CD4-positive, alpha-beta T cell treated with Interferon alpha-2 for 1 hour (primary cell): ENCODE data around the gene ATG2A.
A peak's percentile ranks its signal among the peaks of the same experiment; 100 is the strongest.

ENCODE experiments used
- DNase-seq, 2 donors: peaks; one replicate each; pipeline ENCODE4 v3.0.0-alpha.2; 2020 to 2022

The ATG2A gene

GRCh38 chr11:64916775-64917662 lies at the start of gene ATG2A:
TSS of gene ATG2A (minus strand) at chr11:64917209. CDS start at chr11:64917135, 74 bp downstream.
- DNase-seq, result peak; percentile 99 to 100

- no peak for DNase-seq
These were observed 46.1 kb upstream of the ATG2A start for GRCh38 chr11:64963072-64963631.

DNA sequence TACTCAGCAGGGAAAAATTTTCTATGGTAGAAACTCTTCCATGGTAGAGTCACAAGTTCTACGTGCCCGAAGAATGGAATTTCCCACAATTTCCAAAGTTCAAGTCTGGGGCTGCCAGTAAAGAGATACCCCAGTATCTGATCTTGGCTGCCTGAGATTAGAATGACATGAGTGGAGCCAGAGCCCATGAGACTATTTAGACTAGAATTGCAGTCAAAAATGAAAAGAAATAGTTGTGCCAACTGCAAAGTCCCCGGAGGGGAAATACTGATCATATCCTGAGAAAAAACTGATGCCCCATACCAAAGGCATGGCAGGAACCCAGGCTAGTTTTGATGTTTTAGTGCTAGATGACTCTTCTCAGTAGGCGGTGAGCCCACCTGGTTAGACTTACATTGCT lies 43.7 kb upstream of the ATG2A start:
- no peak for DNase-seq

DNA sequence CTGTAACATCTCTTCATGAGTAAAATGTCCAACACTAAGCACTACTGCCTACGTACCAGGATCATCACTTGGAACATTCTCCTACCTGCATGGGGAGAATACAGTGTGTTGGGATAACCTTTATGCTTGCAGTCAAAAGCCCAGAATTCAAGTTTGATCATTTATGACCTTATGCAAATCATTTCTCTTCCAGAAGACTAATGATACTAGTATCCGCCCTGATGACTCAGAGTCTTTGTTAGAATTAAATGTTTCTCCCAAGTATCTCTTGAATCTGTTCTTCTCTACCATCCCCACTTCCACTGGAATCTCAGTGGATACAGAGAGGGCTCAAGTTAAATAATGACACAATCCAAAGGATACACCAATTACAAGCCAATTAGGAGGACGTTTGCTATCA lies 42.5 kb upstream of the ATG2A start:
- DNase-seq, result no peak

DNA sequence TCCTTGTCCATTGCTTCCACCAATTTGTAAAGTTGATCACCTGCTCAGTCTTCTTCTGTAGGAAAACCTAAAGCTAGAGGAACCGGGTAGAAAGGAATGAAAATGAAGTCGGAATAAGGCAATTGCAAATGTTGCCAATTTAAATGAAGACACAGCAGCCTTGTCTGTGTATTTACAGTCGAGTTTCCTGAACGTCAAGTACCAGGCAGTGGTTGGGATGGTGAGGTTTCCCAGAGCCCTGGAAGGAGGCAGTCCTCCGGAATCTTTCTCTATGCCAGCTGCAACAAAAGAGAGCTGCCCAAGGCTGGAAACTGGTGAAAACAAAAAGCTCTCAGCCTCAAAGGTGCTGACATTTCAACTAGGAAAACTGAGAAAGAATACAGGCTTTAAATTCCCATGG lies 37.2 kb upstream of the ATG2A start:
- DNase-seq, result no peak

- DNase-seq, result no peak
These were observed 34.5 kb upstream of the ATG2A start for GRCh38 chr11:64951529-64951928.

- no peak for DNase-seq
These were observed 30.3 kb upstream of the ATG2A start for GRCh38 chr11:64947208-64947814.

DNA sequence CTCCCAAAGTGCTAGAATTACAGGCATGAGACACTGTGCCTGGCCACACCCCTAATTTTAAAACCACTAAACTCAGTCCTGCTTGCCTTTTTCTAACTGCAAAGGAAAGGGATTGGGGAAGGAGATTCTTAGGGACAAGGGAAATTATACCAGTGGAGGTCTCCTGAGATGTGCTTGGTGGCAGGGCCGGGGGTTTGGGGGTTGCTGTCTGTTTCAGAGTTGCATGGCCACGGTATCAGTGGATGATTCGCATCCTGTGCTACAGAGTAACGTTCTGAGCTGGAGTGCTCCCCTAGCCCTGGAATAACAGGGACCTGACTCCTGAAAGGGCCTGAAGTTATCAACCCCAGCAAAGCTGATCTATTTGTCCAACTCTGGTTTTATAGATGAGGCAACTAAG lies 19.5 kb upstream of the ATG2A start:
- DNase-seq, result no peak

- no peak for DNase-seq
These were observed 18.5 kb upstream of the ATG2A start, which contains the start of gene GPHA2 for GRCh38 chr11:64935359-64936081. TSS of gene GPHA2 (minus strand) at chr11:64935893. CDS start at chr11:64935460, 433 bp downstream.

DNA sequence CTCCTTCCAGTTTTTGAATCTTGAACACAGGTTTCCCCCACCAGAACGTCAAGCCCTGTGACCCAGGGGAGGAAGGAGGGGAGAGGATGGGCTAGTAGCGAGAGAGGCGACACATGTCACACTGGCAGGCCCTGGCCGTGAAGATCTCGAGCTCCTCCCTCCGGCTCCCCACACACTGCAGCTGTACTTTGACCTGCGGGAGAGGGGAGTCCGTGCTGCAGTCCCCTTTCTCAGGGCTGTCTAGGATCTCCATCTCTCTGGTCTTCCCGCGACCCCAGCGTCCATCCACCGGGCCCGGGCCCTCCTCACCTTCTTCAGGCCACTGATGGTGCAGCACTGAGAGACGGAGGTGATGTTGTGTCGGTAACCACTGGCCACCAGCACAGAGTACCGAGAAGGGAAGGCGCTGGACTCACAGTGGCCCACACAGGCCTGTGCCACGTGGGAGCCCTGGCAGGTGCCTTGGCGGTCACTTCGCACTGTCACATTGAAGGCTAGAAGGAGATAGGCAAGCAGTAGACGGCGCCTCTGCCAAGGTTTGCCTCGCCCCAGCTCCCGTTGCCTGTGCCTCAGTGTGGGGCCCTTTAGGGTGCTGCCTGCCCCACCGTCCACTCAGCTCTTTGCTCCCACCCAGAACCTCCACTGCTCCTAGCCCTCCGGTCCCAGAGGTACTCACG lies 17.8 kb upstream of the ATG2A start:
- DNase-seq, result no peak

DNA sequence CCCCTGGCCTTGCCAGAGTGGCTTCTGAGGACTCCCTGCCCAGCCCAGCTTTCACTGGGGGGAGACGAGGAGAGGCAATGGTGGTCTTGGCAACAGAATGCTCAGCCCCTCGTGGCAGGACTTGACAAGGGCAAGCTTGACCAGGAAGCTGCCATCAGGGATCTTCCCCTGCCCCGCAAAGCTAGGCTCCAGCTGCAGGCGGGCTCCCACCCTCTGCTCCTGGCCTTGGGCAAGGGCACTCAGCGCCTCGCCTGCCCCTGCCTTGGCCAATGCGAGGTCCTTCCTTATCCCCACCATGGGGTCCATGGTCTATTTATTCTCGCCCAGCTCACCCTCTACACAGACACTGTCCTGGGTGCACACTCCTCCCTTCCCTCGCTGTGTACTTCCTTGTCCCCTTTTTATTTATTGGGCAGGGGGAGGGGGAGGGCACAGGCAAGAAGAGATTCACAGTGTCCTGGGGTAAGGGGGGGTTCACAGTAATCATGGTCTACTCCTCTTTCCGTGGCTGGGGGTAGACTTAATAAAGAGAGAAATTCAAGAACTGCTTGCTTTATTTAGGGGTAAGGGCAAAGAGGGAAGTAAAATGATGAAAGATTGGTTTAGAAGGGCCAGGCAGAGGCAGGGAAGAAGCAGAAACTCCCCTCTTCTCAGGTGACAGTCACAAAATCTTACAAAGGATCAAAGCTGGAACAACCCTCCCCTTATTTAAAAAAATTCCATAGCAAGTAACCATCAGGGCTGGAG lies 17.1 kb upstream of the ATG2A start:
- DNase-seq, result no peak

- DNase-seq, result no peak
These were observed 16.4 kb upstream of the ATG2A start for GRCh38 chr11:64933213-64933934.

- no peak for DNase-seq
These were observed 15.3 kb upstream of the ATG2A start for GRCh38 chr11:64932324-64932723.

- DNase-seq, result no peak
These were observed 14.3 kb upstream of the ATG2A start for GRCh38 chr11:64931290-64931689.

- no peak for DNase-seq
These were observed 13.3 kb upstream of the ATG2A start for GRCh38 chr11:64930340-64930739.

- DNase-seq, result no peak
These were observed 12.6 kb upstream of the ATG2A start for GRCh38 chr11:64929625-64930024.

GRCh38 chr11:64928957-64929356 lies 11.9 kb upstream of the ATG2A start:
- DNase-seq, result no peak

- DNase-seq, result no peak
These were observed 9.7 kb upstream of the ATG2A start for GRCh38 chr11:64926689-64927088.

GRCh38 chr11:64925536-64926436 lies 8.8 kb upstream of the ATG2A start:
- DNase-seq, result no peak

GRCh38 chr11:64924910-64925284 lies 7.9 kb upstream of the ATG2A start:
- DNase-seq, result no peak
